GM23338 (cell line): Measurements from ENCODE around the gene AGXT2. TPM values are rescaled to one million over a fixed set of nuclear protein-coding genes. Genes with fewer than 3 reads are reported as not detected.

Experiments used
- ATAC-seq: fragments of 200-7000 bp; cut with Tn5 transposase; 3 replicates; pipeline ENCODE4 v1.9.1; 2020
- DNase-seq: peaks from one replicate; pipeline ENCODE4 v3.0.0-alpha.2; 2015; ENCODE audit warnings: low spot score
- H2AFZ ChIP-seq: fragments of 200-600 bp; sonication (generic); 2 replicates; pipeline ENCODE4 v1.8.0; 2016; ENCODE audit warnings: antibody characterized with exemption, mild to moderate bottlenecking, moderate library complexity
- H3F3A ChIP-seq: fragments of 200-600 bp; sonication (generic); replicated peaks from 2 replicates; pipeline ENCODE4 v1.8.0; 2017; ENCODE audit warnings: antibody characterized with exemption, mixed run types, low read depth
- H3K27ac ChIP-seq: fragments of 200-600 bp; sonication (generic); 2 replicates; pipeline ENCODE4 v1.6.1; 2016; ENCODE audit warnings: low read depth
- H3K27me3 ChIP-seq: fragments of 200-600 bp; sonication (generic); 2 replicates; pipeline ENCODE4 v1.8.0; 2016; ENCODE audit warnings: mild to moderate bottlenecking, mixed run types, moderate library complexity; ENCODE audit not compliant: insufficient read depth
- H3K36me3 ChIP-seq: fragments of 200-600 bp; sonication (generic); 2 replicates; pipeline ENCODE4 v1.8.0; 2016; ENCODE audit warnings: mild to moderate bottlenecking; ENCODE audit not compliant: insufficient read depth
- H3K4me1 ChIP-seq: fragments of 200-600 bp; sonication (generic); 2 replicates; pipeline ENCODE4 v1.8.0; 2016; ENCODE audit warnings: mild to moderate bottlenecking, moderate library complexity; ENCODE audit not compliant: insufficient read depth
- H3K4me2 ChIP-seq: fragments of 200-600 bp; sonication (generic); 2 replicates; pipeline ENCODE4 v1.7.1; 2017; ENCODE audit warnings: mixed run types
- H3K4me3 ChIP-seq: fragments of 200-600 bp; sonication (generic); 2 replicates; pipeline ENCODE4 v1.6.1; 2016; ENCODE audit warnings: mixed run types
- H3K79me2 ChIP-seq: fragments of 200-600 bp; sonication (generic); replicated peaks from 2 replicates; pipeline ENCODE4 v1.8.0; 2017; ENCODE audit warnings: mild to moderate bottlenecking; ENCODE audit not compliant: insufficient read depth
- H3K9me2 ChIP-seq: fragments of 200-600 bp; sonication (generic); 2 replicates; pipeline ENCODE4 v1.8.0; 2017; ENCODE audit not compliant: insufficient read depth
- H4K20me1 ChIP-seq: fragments of 200-600 bp; sonication (generic); replicated peaks from 2 replicates; pipeline ENCODE4 v1.8.0; 2017; ENCODE audit warnings: mild to moderate bottlenecking; ENCODE audit not compliant: insufficient read depth
- H3K27ac Mint-ChIP-seq: 2 replicates; pipeline ENCODE4 v1.8.0; 2020; ENCODE audit warnings: inconsistent platforms, mild to moderate bottlenecking, moderate library complexity, mixed read lengths
- H3K27me3 Mint-ChIP-seq: 3 replicates; pipeline ENCODE4 v1.8.0; 2022; ENCODE audit warnings: low read depth, mild to moderate bottlenecking, moderate library complexity, mixed read lengths, inconsistent platforms; ENCODE audit not compliant: insufficient read depth, poor library complexity
- H3K36me3 Mint-ChIP-seq: 3 replicates; pipeline ENCODE4 v1.8.0; 2021; ENCODE audit warnings: low read depth, mild to moderate bottlenecking, inconsistent platforms, moderate library complexity, mixed read lengths
- H3K4me1 Mint-ChIP-seq: 3 replicates; pipeline ENCODE4 v1.8.0; 2020; ENCODE audit warnings: mild to moderate bottlenecking, inconsistent platforms, mixed read lengths
- H3K4me3 Mint-ChIP-seq: 3 replicates; pipeline ENCODE4 v1.8.0; 2021; ENCODE audit warnings: moderate library complexity, mild to moderate bottlenecking, inconsistent platforms, mixed read lengths
- H3K9me3 Mint-ChIP-seq: 3 replicates; pipeline ENCODE4 v1.8.0; 2020; ENCODE audit warnings: moderate library complexity, mild to moderate bottlenecking, inconsistent platforms, mixed read lengths
- CREB1 ChIP-seq: fragments of 250-450 bp; sonication (Bioruptor Pico); IDR thresholded peaks from 2 replicates; pipeline ENCODE4 v1.5.0; 2020; ENCODE audit warnings: low read depth, mild to moderate bottlenecking, moderate library complexity
- EZH2phosphoT487 ChIP-seq: fragments of 200-600 bp; sonication (generic); IDR thresholded peaks from one replicate; pipeline ENCODE4 v1.8.1; 2018; ENCODE audit warnings: antibody characterized with exemption; ENCODE audit not compliant: unreplicated experiment
- JUNB ChIP-seq: IDR thresholded peaks from one replicate; pipeline ENCODE4 v1.6.1; 2016; ENCODE audit warnings: antibody characterized with exemption; ENCODE audit not compliant: unreplicated experiment
- NANOG ChIP-seq: IDR thresholded peaks from 2 replicates; pipeline ENCODE4 v1.6.1; 2016; ENCODE audit warnings: antibody characterized with exemption, borderline replicate concordance
- STAT1 ChIP-seq: IDR thresholded peaks from one replicate; pipeline ENCODE4 v1.6.1; 2016; ENCODE audit warnings: antibody characterized with exemption; ENCODE audit not compliant: unreplicated experiment
- ZNF331 ChIP-seq: fragments of 250-450 bp; sonication (Bioruptor Pico); IDR thresholded peaks from 2 replicates; pipeline ENCODE4 v1.5.0; 2020; ENCODE audit warnings: low read depth, mild to moderate bottlenecking, moderate library complexity
- ZNF462 ChIP-seq: fragments of 250-450 bp; sonication (Bioruptor Pico); IDR thresholded peaks from 2 replicates; pipeline ENCODE4 v1.5.0; 2020; ENCODE audit warnings: mild to moderate bottlenecking, moderate library complexity
- long read RNA-seq: library from polyadenylated mRNA; unstranded; transcript quantifications from one replicate; pipeline ENCODE4 v2.0.0, GENCODE V29; 2020; ENCODE audit not compliant: unreplicated experiment
- polyA plus RNA-seq: library from polyadenylated mRNA; unstranded; fragments of >200 nt; fragmentation: Nextera tagmentation; extraction: Ambion mirVana; gene quantifications from 2 replicates; pipeline ENCODE4 v1.2.1, GENCODE V29; 2016
- total RNA-seq: library from RNA; depleted of rRNA; stranded (reverse); fragments of >200 nt; shearing (Covaris generic); gene quantifications from 2 replicates; pipeline ENCODE4 v1.2.3, GENCODE V29; 2014; rRNA removed

The AGXT2 gene
- total RNA-seq (not detected in 2 replicates), polyA plus RNA-seq (not detected in 2 replicates)
- long read RNA-seq: 0 reads

GRCh38 chr5:35047785-35048404 is at the start of gene AGXT2:
AGXT2 (minus strand) TSS chr5:35047949; CDS start chr5:35047892, 57 bp downstream.
- Mint-ChIP-seq H3K36me3 (no peaks in the 10 kb centered on the region), H3K4me3 (no peak within 1 kb of the TSS), H3K4me1 (peaks cover 7% of the 10 kb centered on the region), H3K27me3 (peaks cover 3% of the 10 kb centered on the region), H3K9me3 (no peaks in the 10 kb centered on the region), H3K27ac (no peak within 1 kb of the TSS)
- TF ChIP-seq ZNF331 (CRISPR knock-in tag): no peak
- TF ChIP-seq NANOG: no peak
- no peak for TF ChIP-seq EZH2phosphoT487
- TF ChIP-seq ZNF462 (CRISPR knock-in tag): no peak
- TF ChIP-seq STAT1: no peak
- TF ChIP-seq JUNB: no peak
- TF ChIP-seq CREB1 (CRISPR knock-in tag): no peak
- Histone ChIP-seq H3F3A (no peaks in the 10 kb centered on the region), H4K20me1 (no peaks in the 10 kb centered on the region), H3K27ac (no peak within 1 kb of the TSS), H3K4me3 (no peak within 1 kb of the TSS), H3K36me3 (no peaks in the 10 kb centered on the region), H3K4me2 (no peak within 1 kb of the TSS), H2AFZ (peak within 1 kb of the TSS; percentile 67), H3K27me3 (no peaks in the 10 kb centered on the region), H3K79me2 (no peaks in the 10 kb centered on the region), H3K4me1 (peaks cover 5% of the 10 kb centered on the region), H3K9me2 (no peaks in the 10 kb centered on the region)
- DNase-seq (no peak), ATAC-seq (no peak)
